Ramos (cell line): ENCODE results near the gene AFTPH.
"Not testable (repeated sequence)": the region's sequence is repeated elsewhere in the genome, so short reads cannot be mapped to it uniquely, and the experiment has no call there.

Experiments used
- in situ Hi-C: fragments of 300-500 bp; cut with MboI; formaldehyde crosslinking; loops from one replicate; pipeline ENCODE4 v1.14.3; 2022; ENCODE audit warnings: low sequenced_read_pairs; ENCODE audit not compliant: unreplicated experiment

Gene AFTPH

DNA sequence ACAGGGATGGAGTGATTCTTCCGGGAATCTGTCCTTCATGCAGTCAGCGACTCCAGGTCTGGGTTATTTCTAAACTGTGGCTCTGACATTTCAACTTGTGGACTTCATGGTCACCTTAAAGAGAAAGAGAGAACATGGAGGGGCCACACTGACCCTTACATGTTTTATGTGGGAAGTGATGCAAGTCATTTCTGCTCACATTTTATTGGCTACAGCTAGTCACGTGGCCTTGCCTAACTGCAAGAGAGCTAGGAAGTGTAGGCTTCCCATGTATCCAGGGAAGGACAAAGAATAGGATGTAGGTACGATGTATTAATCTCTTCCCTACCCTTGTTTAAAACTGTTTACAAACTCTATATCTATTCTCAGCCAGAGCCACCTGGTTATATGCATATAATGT, 30.3 kb upstream of the AFTPH start:
- in situ Hi-C loops: no loop called here

DNA sequence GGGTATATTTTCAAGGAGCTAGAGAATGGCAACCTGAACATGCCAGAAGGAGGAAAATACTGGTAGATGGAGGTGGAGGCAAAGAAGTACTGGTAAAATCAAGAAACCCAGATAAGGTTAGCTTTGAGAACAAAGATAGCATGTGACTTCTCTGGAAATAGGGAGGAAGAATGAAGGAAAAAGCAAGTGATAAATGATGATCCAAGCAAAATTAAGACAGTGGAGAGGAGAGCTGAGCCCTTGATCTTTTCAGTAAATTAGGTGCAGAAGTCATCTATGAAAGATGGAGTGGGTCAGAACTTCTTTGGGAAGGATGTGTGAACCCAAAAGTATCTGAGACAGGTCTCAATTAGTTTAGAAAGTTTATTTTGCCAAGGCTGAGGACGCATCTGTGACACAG, 25.7 kb upstream of the AFTPH start:
- in situ Hi-C loops: no loop called here

DNA sequence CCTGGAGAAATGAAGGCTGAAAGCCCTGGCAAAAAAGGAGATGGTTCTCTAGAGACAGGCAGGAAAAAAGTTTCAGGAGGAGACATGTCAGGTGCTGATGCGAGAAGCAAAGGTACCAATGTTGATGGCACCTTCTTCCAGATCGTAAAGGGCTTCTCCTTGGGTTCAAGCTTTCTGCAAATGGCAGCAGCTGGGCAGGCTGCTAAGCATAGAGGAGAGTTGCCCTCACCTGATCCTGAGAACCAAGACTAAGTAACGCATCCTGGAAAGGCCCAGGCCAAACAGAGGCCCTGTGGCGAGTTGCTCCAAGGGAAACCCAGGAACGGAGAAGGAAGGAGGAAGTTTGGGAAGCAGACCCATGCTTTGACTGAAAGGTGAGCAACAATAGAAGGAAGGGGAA, 23.6 kb upstream of the AFTPH start:
- in situ Hi-C loops: no loop called here

DNA sequence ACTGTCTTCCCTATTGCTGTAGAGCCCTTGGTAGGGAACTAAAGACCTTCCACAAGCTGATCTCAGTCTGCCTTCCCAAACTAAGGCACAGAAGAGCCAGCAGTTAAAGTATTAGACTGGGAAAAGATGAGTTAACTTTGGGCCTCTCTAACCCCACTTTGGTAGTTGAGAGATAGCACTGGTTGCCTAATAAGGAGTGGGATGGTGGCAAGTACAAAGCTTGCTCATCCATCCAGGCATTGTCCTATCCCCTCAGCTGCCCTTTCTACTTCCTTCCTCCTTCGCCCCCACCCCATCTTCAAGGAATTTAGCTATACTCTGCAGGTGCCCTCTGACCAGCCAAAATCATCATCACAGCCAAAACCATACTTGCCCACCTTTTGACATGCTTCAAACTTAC, 22.2 kb upstream of the AFTPH start:
- in situ Hi-C loops: no loop called here

DNA sequence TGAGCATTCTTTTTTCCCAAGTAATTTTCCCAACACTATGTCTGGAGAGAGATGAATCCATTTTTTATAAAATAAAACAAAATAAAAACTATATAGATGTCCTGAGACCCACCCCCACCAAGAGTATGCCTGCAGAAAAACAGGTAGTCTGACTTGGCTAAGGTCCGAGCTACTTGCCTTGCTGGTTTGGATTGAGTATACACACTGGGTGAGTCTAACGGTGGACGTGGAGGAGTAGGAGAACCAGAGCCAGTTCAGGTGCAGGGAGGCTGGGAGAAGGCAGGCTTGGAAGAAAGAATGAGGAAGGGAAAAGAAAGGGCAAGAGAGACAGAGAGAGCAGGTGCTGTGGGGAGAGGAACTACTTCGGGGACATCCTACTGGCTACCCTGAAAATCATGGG, 21.3 kb upstream of the AFTPH start:
- in situ Hi-C loops: no loop called here

DNA sequence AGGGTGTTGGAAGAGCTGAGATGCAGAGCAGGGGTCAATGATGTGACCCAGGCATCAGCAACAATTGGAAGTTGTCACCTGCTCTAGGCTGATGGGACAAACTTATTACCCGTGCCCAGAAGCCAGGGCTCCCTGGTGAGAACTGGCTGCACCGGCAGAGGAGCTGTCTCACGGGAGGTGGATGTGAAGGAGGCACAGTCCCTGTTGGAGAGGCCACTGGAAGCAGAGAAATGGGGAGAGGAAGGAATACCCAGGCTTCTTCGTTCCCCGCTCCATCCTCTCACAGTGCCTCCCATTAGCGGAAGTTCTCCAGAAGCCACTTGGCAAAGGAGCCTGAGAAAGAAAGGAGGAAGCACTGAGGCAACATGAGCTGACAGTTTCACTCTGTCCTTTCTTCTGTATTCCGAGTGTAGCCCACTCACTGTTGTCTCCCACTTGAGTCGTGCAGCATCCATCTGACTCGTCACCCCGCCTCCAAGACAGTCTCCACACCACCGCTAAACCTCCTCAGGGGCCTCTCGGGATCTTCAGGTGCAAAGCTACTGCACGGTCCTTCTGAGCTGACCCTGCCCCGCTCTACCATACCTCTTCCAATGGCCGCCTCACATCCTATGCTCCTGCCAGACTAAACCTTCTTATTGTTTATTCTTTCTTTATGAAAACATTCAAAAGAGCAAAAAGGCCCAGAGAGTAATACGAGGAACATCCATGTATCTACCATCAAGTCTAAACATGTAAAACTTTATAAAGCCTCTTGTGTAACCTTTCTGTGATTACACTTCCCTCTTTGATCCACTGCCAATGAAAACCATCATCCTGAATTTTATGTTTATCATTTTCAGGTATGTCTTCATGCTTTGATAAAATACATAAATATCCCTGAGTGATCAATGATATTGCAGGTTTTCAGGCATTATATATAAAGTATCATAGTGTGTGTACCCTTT, 19.1 kb upstream of the AFTPH start:
- in situ Hi-C loops: no loop called here

DNA sequence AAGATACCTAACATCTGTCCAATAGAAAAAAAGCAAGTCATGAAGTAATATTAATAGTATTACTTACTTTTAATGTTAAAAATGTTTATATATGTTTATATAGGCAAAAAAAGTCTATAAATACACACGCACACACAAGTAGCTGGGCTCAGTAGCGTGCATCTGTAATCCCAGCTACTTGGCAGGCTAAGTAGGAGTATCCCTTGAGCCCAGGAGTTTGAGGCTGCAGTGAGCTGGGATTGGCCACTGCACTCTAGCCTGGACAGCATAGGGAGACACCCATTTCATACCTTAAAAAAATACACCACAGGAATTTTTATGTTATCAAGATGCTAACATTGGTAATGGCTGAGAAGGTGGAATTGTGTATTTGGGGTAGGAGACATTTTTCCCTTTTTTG, 17.4 kb upstream of the AFTPH start:
- in situ Hi-C loops: no loop called here

DNA sequence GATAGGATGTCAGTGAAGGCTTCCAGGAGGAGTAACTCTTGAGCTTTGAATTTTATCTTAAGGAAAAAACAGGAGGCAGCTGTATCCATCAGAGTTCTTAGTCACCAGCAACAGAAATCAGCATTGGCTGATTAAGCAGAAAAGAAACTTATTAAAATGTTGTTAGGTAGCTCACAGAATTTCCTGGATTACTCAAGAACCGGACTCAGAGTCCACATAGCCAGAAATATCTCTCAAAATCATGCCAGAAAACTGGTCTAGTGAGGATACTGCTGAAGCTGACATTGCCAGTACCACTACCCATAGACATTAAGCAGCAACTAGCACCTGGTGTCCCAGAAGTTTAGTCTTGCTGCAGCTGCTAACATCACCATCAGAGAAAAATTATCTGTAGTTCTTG, 10.1 kb upstream of the AFTPH start:
- in situ Hi-C loops: loop anchor here (10.0 kb wide), 1 partner anchor 361 kb away; no protein-coding TSS in a partner anchor

DNA sequence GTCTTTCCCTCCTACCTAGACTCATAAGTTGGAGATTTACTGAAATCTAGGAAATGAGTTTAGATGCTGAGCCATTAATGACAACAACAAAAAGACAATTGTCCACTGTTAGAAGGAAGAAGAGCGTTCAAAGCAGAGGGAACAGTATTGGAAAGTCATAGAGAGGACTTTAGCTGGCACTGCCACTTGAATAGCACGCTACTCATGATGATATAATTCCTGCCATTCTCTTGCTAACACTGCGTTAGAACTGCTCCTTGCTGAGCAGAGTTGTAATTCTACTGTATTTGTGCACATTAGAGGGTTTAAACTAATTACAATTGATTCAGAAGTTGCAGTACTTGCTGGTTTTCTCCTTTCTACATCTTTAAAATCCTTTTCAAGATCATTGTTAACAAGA, 9.0 kb upstream of the AFTPH start:
- in situ Hi-C loops: loop anchor here (10.0 kb wide), 1 partner anchor 360 kb away; no protein-coding TSS in a partner anchor

DNA sequence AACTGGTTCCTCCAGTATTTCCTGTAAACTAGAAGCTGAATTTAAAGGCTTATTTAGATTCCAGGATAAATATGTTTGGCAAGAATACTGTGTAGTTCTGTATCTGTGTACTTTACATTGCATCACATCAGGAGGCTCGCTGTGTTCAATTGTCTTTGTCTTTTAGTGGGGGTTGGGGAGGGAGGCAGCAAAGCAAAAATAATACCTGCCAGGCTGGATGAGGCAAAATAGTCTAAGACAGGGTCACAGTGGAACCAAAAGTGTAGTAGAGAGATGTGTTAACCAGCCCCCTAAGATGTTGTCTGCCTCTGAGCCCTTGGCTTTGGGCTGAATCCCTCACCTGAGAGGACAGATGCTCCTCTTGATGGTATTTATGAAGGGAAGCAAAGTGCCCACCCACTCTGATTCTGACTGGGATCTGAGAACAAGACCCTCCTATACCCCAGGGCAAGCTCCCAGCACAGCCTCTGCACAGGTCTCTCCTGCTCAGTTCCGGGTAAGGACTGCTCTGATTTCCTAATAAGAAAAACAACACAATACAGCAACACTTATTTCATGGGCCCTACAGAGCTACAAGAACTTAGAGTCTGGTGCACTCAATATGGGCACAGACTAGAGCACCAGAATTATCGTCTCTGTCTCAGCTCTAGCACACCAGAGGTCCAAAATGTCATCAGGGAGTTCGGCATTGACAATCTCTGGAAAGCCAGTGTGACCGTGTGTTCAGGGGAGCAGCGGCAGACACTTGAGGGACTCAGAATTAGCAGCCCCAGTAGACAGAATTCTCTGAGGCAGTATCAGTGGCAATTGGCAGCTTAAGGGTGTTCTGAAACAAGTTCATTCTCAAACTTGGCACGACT, 7.2 kb upstream of the AFTPH start:
- in situ Hi-C loops: loop anchor here (10.0 kb wide), 1 partner anchor 358 kb away; no protein-coding TSS in a partner anchor

DNA sequence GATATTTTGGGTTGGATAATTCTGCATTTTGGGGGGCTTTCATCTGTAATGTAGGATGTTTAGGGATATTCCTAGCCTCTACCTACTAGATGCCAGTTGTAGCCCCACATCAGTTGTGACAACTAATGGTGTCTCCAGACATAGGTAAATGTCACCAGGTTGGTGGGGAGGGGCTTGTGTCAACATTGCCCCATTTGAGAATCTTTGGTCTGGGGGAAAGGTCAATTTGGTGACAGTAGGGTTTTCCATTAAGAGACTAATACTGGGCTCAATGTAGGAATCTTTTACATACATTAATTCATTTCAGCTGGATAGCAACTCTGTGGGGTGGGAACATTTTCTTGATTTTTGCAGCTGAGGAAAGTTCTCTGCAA, 6.6 kb upstream of the AFTPH start:
- in situ Hi-C loops: loop anchor here (10.0 kb wide), 1 partner anchor 357 kb away; no protein-coding TSS in a partner anchor

DNA sequence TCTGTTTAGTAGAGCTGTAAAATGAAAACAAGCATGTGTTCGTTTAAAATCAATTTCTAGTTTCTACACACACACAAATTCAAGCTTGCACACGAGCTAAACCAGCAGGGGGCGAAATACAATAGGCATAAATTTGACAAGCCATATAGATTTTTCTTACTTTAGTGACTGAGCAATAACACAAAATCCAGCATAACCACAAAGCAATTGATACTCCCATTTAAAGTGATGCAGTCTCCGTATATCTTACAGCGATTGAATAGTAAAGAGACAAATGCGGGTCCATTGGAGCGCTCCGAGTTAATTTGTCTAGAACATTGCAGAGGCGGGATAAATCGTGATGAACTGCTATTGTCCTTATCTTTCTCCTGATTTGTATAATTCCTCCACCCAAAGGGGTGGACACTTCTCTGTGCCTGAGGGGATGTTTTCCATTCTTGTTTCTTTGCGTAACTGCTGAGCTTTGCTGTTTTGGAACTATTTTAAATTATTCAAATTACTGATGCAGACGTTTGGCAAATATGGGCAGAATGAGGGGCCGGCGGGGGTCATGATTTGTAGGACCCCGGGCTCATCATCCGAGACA, 1.2 kb upstream of the AFTPH start:
- in situ Hi-C loops: no loop called here

DNA sequence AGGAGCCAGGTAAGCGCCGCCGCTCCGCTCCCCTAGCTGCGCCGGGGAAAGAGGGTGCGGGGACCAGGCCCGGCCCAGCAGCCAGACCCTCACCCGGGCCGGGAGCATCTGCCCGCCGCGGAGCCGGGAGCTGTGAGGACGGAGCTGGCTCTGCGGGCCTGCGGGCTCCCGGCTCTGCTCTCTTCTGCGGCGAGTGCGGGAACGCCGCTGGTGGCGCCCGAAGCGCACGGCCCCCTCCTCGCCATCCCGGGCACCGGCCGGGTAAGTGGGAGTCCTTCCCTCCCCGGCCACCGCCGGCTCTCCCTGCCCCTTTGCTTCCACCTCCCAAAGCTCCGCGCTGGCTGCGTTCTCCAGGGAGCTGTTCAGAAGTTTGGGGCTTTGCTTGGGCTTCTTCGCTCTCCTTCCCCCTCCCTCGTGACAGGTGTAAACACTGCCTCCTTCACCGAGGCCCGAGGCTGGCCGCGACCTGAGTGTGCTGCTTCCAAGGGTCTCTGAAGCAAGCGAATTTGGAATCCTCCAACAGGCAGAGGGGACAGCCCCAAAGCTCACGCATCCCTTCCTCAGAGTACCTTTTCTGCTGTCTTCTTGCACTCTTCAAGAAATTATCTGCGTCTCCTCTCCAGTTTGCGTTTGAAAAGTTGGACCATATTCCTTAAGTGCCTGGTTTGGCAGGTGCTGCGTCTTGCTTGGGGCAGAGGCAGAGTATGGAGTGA, 632 bp downstream of the AFTPH start:
- in situ Hi-C loops: no loop called here

DNA sequence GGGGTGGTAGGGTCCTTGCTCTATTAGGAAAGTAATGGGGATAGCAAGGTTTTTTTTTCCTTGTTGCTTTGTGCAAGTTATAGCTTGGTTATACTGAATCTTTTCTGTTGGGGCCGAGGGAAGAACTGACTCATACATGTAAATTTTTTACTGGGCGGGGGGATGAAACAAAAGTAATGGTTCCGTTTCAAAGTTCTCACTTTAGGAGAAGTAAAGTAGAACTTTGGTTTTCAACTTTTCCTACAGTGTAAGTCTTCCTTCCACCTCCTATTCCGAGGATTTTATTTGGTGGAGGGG, 1.1 kb downstream of the AFTPH start:
- in situ Hi-C loops: no loop called here

DNA sequence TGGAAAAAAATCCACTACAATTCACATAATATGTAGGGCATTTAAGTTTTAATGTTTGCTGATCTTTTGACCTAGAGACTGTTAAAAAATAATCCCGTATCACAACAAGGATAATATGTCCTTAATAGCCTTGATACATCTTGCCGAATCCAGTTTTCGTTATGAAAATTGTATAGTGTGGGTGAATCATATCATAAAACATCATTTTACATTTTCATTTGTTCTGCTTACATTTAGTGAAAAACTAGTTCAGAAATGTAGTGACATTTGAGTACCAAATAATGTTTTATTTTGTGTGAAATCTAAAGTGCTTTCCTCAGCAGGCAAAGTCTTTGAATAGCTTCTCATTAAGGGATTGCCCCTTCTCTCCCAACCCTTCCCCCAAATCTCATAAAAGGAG, 1.9 kb downstream of the AFTPH start:
- in situ Hi-C loops: no loop called here

DNA sequence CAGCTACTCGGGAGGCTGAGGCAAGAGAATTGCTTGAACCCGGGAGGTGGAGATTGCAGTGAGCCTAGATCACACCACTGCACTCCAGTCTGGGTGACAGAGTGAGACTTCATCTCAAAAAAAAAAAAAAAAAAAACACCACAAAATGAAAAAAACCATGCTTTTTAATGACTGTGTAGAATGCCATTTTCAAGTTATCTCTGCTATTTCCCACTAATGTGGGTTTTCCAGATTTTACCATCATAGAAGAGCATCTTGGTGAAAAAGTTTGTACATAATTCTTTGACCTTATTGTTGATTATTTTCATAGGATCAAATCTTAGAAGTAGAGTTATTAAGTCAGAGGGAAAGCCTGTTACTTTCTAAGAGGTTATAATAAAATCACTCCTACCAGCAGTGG, 6.8 kb downstream of the AFTPH start:
- in situ Hi-C loops: not testable (repeated sequence)

DNA sequence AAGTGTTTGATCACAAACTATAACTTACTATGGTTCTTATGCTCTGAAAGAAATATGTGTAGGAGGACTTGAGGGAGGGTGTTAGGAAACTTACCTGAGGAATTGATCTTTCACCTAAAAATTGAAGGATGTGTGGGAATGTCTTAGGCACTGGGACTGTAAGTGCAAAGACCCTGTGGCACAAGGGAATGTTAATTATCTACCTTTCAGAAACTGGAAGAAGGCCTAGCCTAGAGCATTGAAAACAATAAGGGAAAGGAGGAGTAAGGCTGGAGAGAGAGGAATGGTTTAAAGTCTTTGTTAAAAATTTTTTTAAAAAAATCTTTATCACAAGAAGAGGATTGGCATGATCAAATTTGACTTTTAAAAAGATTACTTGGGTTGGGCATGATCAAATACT, 7.9 kb downstream of the AFTPH start:
- in situ Hi-C loops: no loop called here

DNA sequence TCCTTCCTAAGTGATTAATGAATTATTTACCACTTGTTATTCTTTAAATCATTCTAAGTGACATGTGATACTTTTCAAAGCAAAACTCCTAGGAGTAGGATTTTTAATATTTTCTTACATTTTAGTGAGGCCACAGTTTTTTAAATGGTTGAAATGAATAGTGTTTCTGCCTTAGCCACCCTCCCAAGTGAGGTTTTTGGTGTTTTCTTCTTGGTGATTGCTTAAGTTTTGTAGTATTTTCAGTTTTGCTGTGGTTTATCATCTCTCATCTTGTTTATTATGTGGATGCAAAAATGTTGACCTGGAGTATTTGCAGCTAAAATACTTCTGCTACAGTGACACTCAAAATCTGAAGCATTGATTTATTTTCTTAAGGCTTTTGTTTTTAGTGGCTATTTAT, 9.8 kb downstream of the AFTPH start:
- in situ Hi-C loops: no loop called here

DNA sequence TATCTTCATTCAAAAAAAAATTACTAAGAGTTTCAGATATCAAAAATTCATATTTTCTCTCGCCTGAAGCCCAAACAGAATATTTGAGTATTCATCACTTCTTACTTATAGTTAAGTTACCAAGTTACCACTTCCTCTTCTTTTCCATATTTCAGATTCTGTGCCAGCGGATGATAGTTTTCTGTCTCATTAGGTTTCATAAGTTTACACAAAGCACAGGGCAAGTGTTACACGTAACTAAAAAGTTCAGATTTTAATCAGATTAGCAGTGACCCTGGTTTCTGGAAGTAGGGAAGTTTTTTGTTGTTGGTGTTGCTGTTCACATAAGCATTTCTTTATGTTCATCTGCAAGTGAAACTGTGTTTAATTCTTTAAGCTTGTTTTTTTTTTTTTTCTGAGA, 10.2 kb downstream of the AFTPH start:
- in situ Hi-C loops: no loop called here

DNA sequence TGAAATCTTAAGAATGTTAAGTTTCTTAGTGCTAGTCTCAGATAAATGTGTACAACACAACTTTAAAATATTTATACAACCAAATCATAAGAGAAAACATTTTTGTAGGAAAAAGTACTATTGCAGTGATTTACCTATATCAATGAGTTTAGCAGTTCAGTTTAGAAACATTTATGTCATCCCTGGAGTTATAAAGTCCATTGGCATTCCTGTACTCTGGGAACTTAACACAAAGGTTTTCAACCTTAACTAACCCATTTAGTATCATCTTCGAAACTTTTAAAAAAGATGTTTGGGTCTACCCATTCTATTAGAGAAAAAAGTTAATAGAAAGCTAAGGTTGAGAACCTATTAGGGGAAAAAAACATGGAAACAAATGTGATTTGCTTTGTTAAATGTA, 10.9 kb downstream of the AFTPH start:
- in situ Hi-C loops: no loop called here
